WI38 (cell line): Measurements from ENCODE around the gene TNFRSF11A.

ENCODE experiments used
- H3K4me3 ChIP-seq: 2 replicates; pipeline ENCODE4 v1.5.1; 2011; ENCODE audit warnings: low read depth, mild to moderate bottlenecking, control low read depth, low read length
- TF ChIP-seq, protein P1 (sequence below): IDR thresholded peaks from 2 replicates; pipeline ENCODE4 v1.5.1; 2012; ENCODE audit warnings: low read depth, mild to moderate bottlenecking, control low read depth, low read length

TNFRSF11A gene

DNA sequence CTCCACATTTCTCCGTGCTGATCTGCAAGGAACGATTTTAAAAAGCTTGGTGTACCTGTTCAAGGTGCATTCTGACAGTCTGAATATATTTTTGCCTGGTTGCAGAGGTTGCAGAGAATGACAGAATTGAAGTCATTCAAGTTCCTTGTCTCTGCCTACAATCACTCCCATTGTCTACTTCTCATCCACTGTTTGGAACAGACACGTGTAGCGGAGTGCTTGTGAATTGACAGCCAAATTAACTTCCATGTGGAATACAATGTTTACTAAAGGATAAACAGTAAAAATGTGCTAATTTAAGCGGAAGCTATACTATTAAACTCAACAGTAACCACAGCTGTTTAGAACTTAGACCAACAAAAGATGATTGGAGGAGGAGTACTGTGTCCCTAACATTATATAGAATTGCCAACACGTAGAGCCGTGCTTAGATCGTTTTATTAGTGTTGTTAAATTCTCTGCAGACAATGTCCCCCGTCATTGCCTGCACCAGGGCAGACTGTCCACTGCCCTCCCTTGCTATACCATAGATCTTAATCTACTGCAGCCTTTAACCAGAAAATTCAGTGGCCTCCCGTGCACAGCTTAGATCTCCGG, 110.4 kb downstream of the TNFRSF11A start:
- TF ChIP-seq, protein P1, sequence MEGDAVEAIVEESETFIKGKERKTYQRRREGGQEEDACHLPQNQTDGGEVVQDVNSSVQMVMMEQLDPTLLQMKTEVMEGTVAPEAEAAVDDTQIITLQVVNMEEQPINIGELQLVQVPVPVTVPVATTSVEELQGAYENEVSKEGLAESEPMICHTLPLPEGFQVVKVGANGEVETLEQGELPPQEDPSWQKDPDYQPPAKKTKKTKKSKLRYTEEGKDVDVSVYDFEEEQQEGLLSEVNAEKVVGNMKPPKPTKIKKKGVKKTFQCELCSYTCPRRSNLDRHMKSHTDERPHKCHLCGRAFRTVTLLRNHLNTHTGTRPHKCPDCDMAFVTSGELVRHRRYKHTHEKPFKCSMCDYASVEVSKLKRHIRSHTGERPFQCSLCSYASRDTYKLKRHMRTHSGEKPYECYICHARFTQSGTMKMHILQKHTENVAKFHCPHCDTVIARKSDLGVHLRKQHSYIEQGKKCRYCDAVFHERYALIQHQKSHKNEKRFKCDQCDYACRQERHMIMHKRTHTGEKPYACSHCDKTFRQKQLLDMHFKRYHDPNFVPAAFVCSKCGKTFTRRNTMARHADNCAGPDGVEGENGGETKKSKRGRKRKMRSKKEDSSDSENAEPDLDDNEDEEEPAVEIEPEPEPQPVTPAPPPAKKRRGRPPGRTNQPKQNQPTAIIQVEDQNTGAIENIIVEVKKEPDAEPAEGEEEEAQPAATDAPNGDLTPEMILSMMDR = no peak
- H3K4me3 ChIP-seq = no peak overlapping the region

DNA sequence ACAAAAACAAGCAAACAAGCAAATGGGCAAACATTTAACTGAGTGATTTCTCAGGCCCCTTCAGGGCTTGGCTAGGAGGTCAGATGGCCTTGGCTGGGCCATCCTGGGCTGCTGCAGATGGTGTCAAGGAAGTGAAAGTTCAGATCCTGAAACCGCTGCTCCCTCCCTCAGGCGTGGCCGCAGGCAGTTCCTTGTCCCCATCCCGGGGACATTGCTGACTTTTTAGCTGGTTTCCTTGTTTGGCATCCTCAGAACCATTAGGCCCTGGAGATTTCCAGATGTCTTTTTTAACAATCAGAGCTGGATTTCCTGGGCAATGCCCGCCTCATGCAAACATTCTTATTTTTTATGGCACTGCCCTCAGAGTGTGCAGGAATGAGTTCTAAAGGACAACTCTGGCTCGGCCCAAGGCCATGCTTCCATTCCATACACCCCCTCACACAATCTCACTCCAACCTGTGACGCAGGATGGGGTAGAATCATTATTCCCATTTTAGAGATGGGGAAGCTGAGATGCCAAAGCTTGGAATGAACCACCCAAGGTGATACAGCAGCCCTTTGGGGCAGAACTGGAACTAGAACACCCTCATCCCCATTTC, 111.6 kb downstream of the TNFRSF11A start:
- TF ChIP-seq, protein P1 = no peak
- H3K4me3 ChIP-seq = no peak overlapping the region

DNA sequence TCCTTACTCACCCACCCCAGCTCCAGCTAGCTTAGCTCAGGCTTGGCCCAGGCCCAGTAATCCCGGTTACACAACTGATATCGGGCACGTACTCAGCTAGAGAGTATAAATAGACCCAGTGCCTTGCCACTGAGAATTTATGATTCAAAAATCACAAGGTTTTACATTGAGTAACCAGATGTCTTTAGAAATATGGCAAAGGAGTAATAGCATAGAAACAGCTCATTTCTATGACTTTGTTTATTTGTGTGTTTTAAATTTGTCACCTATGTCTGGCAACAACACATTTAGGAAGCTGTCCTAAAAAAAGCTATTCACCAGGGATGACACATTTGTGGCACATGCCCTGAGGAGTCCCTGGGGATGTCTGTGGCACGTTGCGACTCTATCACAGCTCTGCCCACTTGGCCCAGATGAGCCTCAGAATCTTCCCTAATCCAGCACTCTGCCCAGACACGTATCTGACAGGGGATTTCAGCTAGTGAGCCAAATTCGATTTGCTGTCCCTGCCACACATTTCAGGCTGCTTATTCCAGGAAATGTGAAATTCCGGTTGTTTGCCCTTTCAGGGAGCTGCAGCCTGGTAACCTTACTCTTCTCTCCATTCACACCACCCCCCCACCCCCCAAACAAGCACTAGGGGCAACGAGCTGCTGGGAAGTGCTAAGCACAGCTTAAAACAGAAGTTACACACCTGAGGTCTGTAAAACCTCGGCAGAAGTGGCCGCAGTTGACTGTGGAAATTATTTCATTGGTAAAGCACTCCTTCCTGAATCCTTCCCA, 112.3 kb downstream of the TNFRSF11A start:
- TF ChIP-seq, protein P1 = no peak
- H3K4me3 ChIP-seq = no peak overlapping the region

DNA sequence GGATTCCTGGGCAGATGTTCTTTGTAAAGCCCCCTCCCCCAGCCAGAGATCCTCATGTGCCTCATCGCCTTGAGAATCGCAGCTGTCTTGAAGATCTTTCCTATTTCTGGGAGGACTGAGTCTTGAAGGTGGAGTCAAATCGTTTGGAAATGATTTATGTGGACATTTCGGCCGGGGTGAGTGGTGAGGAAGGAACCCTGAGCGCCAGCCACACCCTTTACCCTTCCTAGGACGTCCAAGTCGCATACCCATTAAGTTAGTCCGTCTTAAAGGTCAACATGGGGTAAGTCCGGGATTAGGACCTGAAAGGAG, 112.9 kb downstream of the TNFRSF11A start:
- no peak overlapping the region for H3K4me3 ChIP-seq
- TF ChIP-seq, protein P1 = no peak

DNA sequence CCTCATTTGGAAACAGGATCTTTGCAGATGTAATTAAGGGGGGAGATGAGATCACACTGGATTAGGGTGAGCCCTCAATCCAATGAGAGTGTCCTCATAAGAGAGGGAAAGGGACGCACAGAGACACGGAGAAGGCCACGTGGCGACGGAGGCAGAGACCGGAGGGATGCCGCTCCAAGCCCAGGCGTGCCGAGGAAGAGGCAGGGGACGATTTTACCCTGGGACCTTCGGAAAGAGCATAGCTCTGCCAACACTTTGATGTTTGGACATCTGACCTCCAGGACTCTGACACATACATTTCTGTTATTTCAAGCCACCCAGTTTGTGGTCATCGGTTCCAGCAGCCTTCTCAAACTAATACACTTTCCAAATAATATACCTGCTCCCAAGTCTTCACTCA, 113.3 kb downstream of the TNFRSF11A start:
- TF ChIP-seq, protein P1 = no peak
- no peak overlapping the region for H3K4me3 ChIP-seq

DNA sequence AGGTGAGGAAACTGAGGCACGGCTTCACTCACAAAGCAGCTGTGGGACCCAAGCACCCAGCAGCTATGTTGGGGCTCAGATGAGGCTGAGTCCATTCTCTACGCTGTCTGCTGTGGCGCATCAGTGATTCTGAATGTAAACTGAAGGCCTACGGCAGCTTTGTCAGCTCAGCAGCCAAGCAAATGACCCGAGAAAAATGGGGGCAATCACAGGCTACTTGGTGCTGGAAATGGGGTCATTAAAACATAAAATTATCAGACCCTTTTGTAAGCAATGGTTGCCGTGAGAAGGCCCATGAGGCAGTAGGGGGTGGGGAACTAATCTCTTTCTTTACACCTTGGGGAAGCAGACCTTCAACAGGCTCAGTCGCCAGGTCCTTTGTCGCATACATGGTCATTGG, 113.8 kb downstream of the TNFRSF11A start:
- TF ChIP-seq, protein P1 = no peak
- no peak overlapping the region for H3K4me3 ChIP-seq
